Measurements from ENCODE around the gene SCN5A.

The SCN5A gene

GRCh38 chr3:38622336-38622735, 27.2 kb downstream of the SCN5A start:
- DNase-seq (ENCODE audit: low spot score): no peak

GRCh38 chr3:38620236-38620635, 29.3 kb downstream of the SCN5A start:
- DNase-seq (ENCODE audit: low spot score): peak; percentile 26

GRCh38 chr3:38618343-38618742, 31.1 kb downstream of the SCN5A start:
- DNase-seq (ENCODE audit: low spot score): no peak

- DNase-seq (ENCODE audit: low spot score): no peak
These were observed 31.9 kb downstream of the SCN5A start for GRCh38 chr3:38617586-38617985.

GRCh38 chr3:38617137-38617536, 32.4 kb downstream of the SCN5A start:
- DNase-seq (ENCODE audit: low spot score): no peak

GRCh38 chr3:38616658-38617057, 32.8 kb downstream of the SCN5A start:
- DNase-seq (ENCODE audit: low spot score): no peak

GRCh38 chr3:38616111-38616510, 33.4 kb downstream of the SCN5A start:
- DNase-seq (ENCODE audit: low spot score): no peak

GRCh38 chr3:38614651-38615352, 34.7 kb downstream of the SCN5A start:
- DNase-seq (ENCODE audit: low spot score): no peak

GRCh38 chr3:38614091-38614490, 35.4 kb downstream of the SCN5A start:
- no peak for DNase-seq (ENCODE audit: low spot score)

GRCh38 chr3:38613426-38613825, 36.1 kb downstream of the SCN5A start:
- no peak for DNase-seq (ENCODE audit: low spot score)

GRCh38 chr3:38611866-38612265, 37.6 kb downstream of the SCN5A start:
- no peak for DNase-seq (ENCODE audit: low spot score)

GRCh38 chr3:38610934-38611333, 38.6 kb downstream of the SCN5A start:
- no peak for DNase-seq (ENCODE audit: low spot score)

- DNase-seq (ENCODE audit: low spot score): no peak
These were observed 39.1 kb downstream of the SCN5A start for GRCh38 chr3:38610436-38610835.

- DNase-seq (ENCODE audit: low spot score): no peak
These were observed 39.9 kb downstream of the SCN5A start for GRCh38 chr3:38609386-38610111.

- DNase-seq (ENCODE audit: low spot score): no peak
These were observed 40.5 kb downstream of the SCN5A start for GRCh38 chr3:38608961-38609360.

GRCh38 chr3:38608086-38608775, 41.3 kb downstream of the SCN5A start:
- DNase-seq (ENCODE audit: low spot score): no peak

- no peak for DNase-seq (ENCODE audit: low spot score)
These were observed 42.9 kb downstream of the SCN5A start for GRCh38 chr3:38606561-38606960.

GRCh38 chr3:38605981-38606380, 43.5 kb downstream of the SCN5A start:
- no peak for DNase-seq (ENCODE audit: low spot score)

- DNase-seq (ENCODE audit: low spot score): no peak
These were observed 45.2 kb downstream of the SCN5A start for GRCh38 chr3:38604246-38604645.

- DNase-seq (ENCODE audit: low spot score): no peak
These were observed 45.8 kb downstream of the SCN5A start for GRCh38 chr3:38603731-38604131.

- no peak for DNase-seq (ENCODE audit: low spot score)
These were observed 46.8 kb downstream of the SCN5A start for GRCh38 chr3:38602576-38603250.

- DNase-seq (ENCODE audit: low spot score): no peak
These were observed 47.4 kb downstream of the SCN5A start for GRCh38 chr3:38601956-38602550.

Data from GM03348 (cell line).